ENCODE results near the gene CRYGN. TPM values are rescaled to one million over a fixed set of nuclear protein-coding genes. Genes with fewer than 3 reads are reported as not detected.

CRYGN gene
- total and polyA plus RNA-seq, 9 of the 15 experiments (the other 6 are each of a cell fraction or from before 2014, with no cell fraction given) = not detected

- ChIA-PET CTCF (ENCODE audit: low intra/inter-chr PET ratio) (no interaction called here), POLR2A (interaction anchor here (0.5 to 2.3 kb wide), 2 partner anchors 8 to 333 kb away, joined by 4 to 7 read pairs; no protein-coding TSS in a partner anchor)
- Histone ChIP-seq H3K4me2 (ENCODE audit: insufficient read depth, low read length) (no peak overlapping the region), H3K4me3 (no peak overlapping the region), H3K9me1 (ENCODE audit: control insufficient read depth, insufficient read depth, low read length) (peaks cover 4% of the 10 kb centered on the region), H3K79me2 (ENCODE audit: control insufficient read depth, insufficient read depth, low read length) (no peaks in the 10 kb centered on the region), H3K36me3 (ENCODE audit: control insufficient read depth, insufficient read depth, low read length) (no peaks in the 10 kb centered on the region), H2AFZ (ENCODE audit: low read depth, low read length) (no peak overlapping the region), H3K27me3 (ENCODE audit: control insufficient read depth in 2 of 2, insufficient read depth in 2 of 2, low read length in 2 of 2) (peaks cover 4 to 43% of the 10 kb centered on the region in 2 experiments; a peak in 4 of 5 replicates), H3K27ac (ENCODE audit: extremely low read depth, low read depth, low read length) (no peak overlapping the region), H4K20me1 (replicated peaks; ENCODE audit: control insufficient read depth, insufficient read depth, low read length) (0 out of 2 replicates have a peak, but pooled peaks cover 5% of the 10 kb centered on the region), H3K9me3 (replicated peaks; ENCODE audit: control insufficient read depth, insufficient read depth, low read depth, low read length) (no peaks in the 10 kb centered on the region), H3K4me1 (replicated peaks in 1 of 2; ENCODE audit: control insufficient read depth in 2 of 2, insufficient read depth in 2 of 2, low read length in 2 of 2) (peaks cover 43 to 77% of the 10 kb centered on the region in 2 experiments), H3K9ac (ENCODE audit: insufficient read depth in 1 of 2, low read depth in 2 of 2, low read length in 2 of 2) (no peak overlapping the region; a peak in 1 of 4 replicates)
- in situ Hi-C loops (cut with MboI) (no loop called here), intact Hi-C loops (cut with micrococcal nuclease) (loop anchor here (10.0 kb wide), 1 partner anchor 52 kb away; the partner anchor contains the start of gene CRYGN)
- DNase-seq (ENCODE audit: extremely low read depth in 1 of 4, low spot score in 3 of 4) (no peak), FAIRE-seq (no peak), ATAC-seq (no peak)
- no peak for TF ChIP-seq MIER1 (IDR thresholded peaks at IDR 0.05; ENCODE audit: low read depth)
- TF ChIP-seq BHLHE40 (IDR thresholded peaks at IDR 0.05; ENCODE audit: low read length) = no peak
- TF ChIP-seq CBX1 (IDR thresholded peaks at IDR 0.05; ENCODE audit: low read depth) = no peak
- TF ChIP-seq DNMT1 (IDR thresholded peaks at IDR 0.05) = no peak
- TF ChIP-seq NFXL1 (CRISPR knock-in tag; IDR thresholded peaks at IDR 0.05) = no peak
- no peak for TF ChIP-seq PATZ1 (CRISPR knock-in tag; IDR thresholded peaks at IDR 0.05; ENCODE audit: borderline replicate concordance)
- TF ChIP-seq HMG20B (CRISPR knock-in tag; IDR thresholded peaks at IDR 0.05) = no peak
- no peak for TF ChIP-seq SRSF3 (IDR thresholded peaks at IDR 0.05; ENCODE audit: insufficient read depth, low read length)
- TF ChIP-seq ZNF584 (CRISPR knock-in tag; IDR thresholded peaks at IDR 0.05; ENCODE audit: low read depth) = no peak
- no peak for TF ChIP-seq ZC3H11A (IDR thresholded peaks at IDR 0.05; ENCODE audit: low read depth, low read length)
- no peak for TF ChIP-seq TCFL5 (CRISPR knock-in tag; conservative IDR thresholded peaks at IDR 0.05)
- no peak for TF ChIP-seq SREBF1 (IDR thresholded peaks at IDR 0.05; ENCODE audit: borderline replicate concordance, low read depth, low read length)
- TF ChIP-seq FOXK1 (CRISPR knock-in tag; IDR thresholded peaks at IDR 0.05; ENCODE audit: borderline replicate concordance) = no peak
- no peak for TF ChIP-seq ZNF717 (CRISPR knock-in tag; IDR thresholded peaks at IDR 0.05)
- BruUV-seq (replicated peaks) = no TSS peak
- WGBS (ENCODE audit: insufficient coverage, low coverage, missing lambda C conversion rate) = 47% methylated on average over 13 of the region's 13 CpGs
Measured at GRCh38 chr7:151392426-151392825, 47.5 kb downstream of the CRYGN start.
